GM19324 (cell line): ENCODE results near the gene BSN.

Experiments used
- ATAC-seq: cut with Tn5 transposase; IDR thresholded peaks from one replicate; pipeline ENCODE4 v1.9.1; 2021; ENCODE audit warnings: mild to moderate bottlenecking, moderate library complexity; ENCODE audit not compliant: unreplicated experiment, low FRiP score

BSN gene

GRCh38 chr3:49553692-49554632 lies at the start of gene BSN:
TSS of gene BSN (plus strand) at chr3:49554477. CDS start at chr3:49554603, 126 bp downstream.
- ATAC-seq, result peak; percentile 89

GRCh38 chr3:49506906-49507305 lies 47.4 kb upstream of the BSN start:
- no peak for ATAC-seq

GRCh38 chr3:49509028-49509561 lies 45.2 kb upstream of the BSN start:
- no peak for ATAC-seq

- ATAC-seq, result no peak
Observed at GRCh38 chr3:49511639-49512038, 42.6 kb upstream of the BSN start.

- no peak for ATAC-seq
Observed at GRCh38 chr3:49512781-49513355, 41.4 kb upstream of the BSN start.

- ATAC-seq, result no peak
Observed at GRCh38 chr3:49513494-49514124, 40.7 kb upstream of the BSN start.

GRCh38 chr3:49518016-49518415 lies 36.3 kb upstream of the BSN start:
- no peak for ATAC-seq

GRCh38 chr3:49518441-49518840 lies 35.8 kb upstream of the BSN start:
- no peak for ATAC-seq

GRCh38 chr3:49519296-49519695 lies 35.0 kb upstream of the BSN start:
- ATAC-seq, result no peak

GRCh38 chr3:49519916-49520385 lies 34.3 kb upstream of the BSN start:
- no peak for ATAC-seq

GRCh38 chr3:49523756-49524747 lies 30.2 kb upstream of the BSN start:
- ATAC-seq, result no peak

GRCh38 chr3:49529567-49529966 lies 24.7 kb upstream of the BSN start:
- ATAC-seq, result no peak

- ATAC-seq, result no peak
Observed at GRCh38 chr3:49530231-49530630, 24.0 kb upstream of the BSN start.

- no peak for ATAC-seq
Observed at GRCh38 chr3:49530701-49531100, 23.6 kb upstream of the BSN start.

GRCh38 chr3:49531218-49531617 lies 23.1 kb upstream of the BSN start:
- no peak for ATAC-seq

GRCh38 chr3:49531715-49532114 lies 22.6 kb upstream of the BSN start:
- ATAC-seq, result no peak

- no peak for ATAC-seq
Observed at GRCh38 chr3:49533031-49533430, 21.2 kb upstream of the BSN start.

GRCh38 chr3:49533786-49534519 lies 20.3 kb upstream of the BSN start:
- ATAC-seq, result no peak
